ENCODE measurements around the gene SYCE3.
"Not testable (repeated sequence)": the region's sequence is repeated elsewhere in the genome, so short reads cannot be mapped to it uniquely, and the experiment has no call there.

The SYCE3 gene

GRCh38 chr22:50523458-50523805 is 39.3 kb downstream of the SYCE3 start:
- H3K4me3 ChIP-seq (ENCODE audit: low read length): no peak overlapping the region
- TF ChIP-seq ZNF274 (IDR thresholded peaks at IDR 0.05; ENCODE audit: low read depth, low read length): no peak

- no peak for TF ChIP-seq ZNF274 (IDR thresholded peaks at IDR 0.05; ENCODE audit: low read depth, low read length)
- no peak overlapping the region for H3K4me3 ChIP-seq (ENCODE audit: low read length)
Measured at GRCh38 chr22:50522806-50523438, 39.8 kb downstream of the SYCE3 start.

- H3K4me3 ChIP-seq (ENCODE audit: low read length): no peak overlapping the region
- no peak for TF ChIP-seq ZNF274 (IDR thresholded peaks at IDR 0.05; ENCODE audit: low read depth, low read length)
Measured at GRCh38 chr22:50522208-50522805, 40.4 kb downstream of the SYCE3 start.

GRCh38 chr22:50521710-50522109 is 41.0 kb downstream of the SYCE3 start:
- TF ChIP-seq ZNF274 (IDR thresholded peaks at IDR 0.05; ENCODE audit: low read depth, low read length): no peak
- no peak overlapping the region for H3K4me3 ChIP-seq (ENCODE audit: low read length)

DNA sequence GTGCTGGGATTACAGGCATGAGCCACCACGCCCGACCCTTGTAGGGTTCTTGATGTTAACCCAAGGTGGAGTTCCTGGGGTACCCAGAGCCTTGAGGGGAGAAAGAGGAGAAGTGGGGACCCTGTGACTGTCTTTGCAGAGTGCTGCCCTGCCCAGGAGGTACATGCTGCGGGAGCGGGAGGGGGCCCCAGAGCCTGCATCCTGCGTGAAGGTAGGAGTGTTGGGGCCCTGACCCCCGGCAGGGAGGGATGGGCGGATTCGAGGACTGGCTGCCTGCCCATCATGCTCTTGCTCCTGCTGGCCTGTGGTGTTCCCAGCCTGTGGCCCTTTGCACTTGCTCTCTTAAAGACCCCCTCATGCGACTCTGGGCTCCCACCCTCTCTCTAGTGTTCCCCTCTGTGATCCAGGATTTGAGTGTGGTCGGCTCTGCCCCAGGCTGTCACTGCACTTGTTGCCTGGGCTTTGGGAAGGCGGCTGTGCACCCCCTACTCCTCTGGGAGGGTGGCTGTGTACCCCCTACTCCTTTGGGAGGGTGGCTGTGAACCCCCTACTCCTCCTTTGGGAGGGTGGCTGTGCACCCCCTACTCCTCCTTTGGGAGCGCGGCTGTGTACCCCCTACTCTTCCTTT is 41.8 kb downstream of the SYCE3 start:
- H3K4me3 ChIP-seq (ENCODE audit: low read length): no peak overlapping the region
- TF ChIP-seq ZNF274 (IDR thresholded peaks at IDR 0.05; ENCODE audit: low read depth, low read length): no peak

- not testable (repeated sequence) for H3K4me3 ChIP-seq (ENCODE audit: low read length)
Measured at GRCh38 chr22:50520184-50520583, 42.5 kb downstream of the SYCE3 start.

DNA sequence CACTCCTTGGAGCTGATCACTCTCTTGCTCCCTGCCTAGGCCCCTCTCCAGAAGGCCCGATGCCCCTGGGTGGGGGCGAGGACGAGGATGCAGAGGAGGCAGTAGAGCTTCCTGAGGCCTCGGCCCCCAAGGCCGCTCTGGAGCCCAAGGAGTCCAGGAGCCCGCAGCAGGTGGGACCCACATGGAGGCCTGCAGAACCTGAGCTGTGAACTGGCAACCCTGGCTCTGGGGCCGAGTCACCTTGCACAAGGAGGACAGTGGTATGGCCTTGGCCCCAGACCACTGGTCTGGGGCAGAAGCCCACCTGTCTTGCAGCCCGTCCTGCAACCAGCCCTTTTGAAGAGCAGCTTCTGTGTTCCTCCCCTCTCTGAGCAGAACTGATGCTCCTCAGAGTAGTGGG is 43.6 kb downstream of the SYCE3 start:
- no peak overlapping the region for H3K4me3 ChIP-seq (ENCODE audit: low read length)
- TF ChIP-seq ZNF274 (IDR thresholded peaks at IDR 0.05; ENCODE audit: low read depth, low read length): no peak

DNA sequence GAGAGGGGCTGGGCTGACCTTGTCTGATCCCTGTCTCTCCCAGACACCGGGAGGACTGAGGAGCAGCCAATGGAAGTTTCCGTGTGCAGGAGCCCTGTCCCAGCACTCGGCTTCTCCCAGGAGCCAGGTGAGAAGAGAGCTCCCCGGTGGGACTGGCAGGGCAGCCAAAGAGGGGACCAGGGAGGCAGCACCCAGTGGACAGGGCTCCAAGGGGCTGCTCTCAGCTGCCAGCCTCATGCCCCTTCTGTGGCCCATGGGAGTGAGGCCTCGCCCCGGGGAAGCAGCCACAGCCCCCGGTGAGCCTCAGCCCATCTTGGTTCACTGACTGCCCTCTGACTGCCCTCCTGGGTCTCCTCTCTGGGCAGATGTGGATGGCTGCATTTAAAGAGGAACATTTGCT is 44.1 kb downstream of the SYCE3 start:
- TF ChIP-seq ZNF274 (IDR thresholded peaks at IDR 0.05; ENCODE audit: low read depth, low read length): no peak
- H3K4me3 ChIP-seq (ENCODE audit: low read length): no peak overlapping the region

- H3K4me3 ChIP-seq (ENCODE audit: low read length): no peak overlapping the region
- TF ChIP-seq ZNF274 (IDR thresholded peaks at IDR 0.05; ENCODE audit: low read depth, low read length): no peak
Measured at GRCh38 chr22:50517495-50518260, 45.0 kb downstream of the SYCE3 start.

DNA sequence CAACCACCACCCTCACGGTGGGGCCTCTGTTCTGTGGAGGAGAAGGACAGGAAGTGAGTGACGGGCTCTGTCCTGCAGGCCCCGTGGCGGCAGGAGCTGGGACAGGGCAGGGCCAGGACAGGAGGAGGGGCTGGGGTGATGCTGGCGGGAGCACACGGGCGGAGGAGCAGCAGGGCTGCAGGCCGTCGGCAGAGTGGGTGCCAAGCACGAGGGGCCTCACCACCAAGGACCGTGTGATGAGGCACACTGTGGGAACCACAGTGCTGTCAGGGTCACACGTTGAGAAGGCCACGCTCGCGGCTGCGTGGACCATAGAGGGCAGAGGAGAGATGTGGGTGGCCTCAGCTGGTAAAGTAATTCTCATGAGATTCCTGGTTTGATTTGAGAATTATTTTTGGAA is 45.8 kb downstream of the SYCE3 start:
- no peak for TF ChIP-seq ZNF274 (IDR thresholded peaks at IDR 0.05; ENCODE audit: low read depth, low read length)
- no peak overlapping the region for H3K4me3 ChIP-seq (ENCODE audit: low read length)

DNA sequence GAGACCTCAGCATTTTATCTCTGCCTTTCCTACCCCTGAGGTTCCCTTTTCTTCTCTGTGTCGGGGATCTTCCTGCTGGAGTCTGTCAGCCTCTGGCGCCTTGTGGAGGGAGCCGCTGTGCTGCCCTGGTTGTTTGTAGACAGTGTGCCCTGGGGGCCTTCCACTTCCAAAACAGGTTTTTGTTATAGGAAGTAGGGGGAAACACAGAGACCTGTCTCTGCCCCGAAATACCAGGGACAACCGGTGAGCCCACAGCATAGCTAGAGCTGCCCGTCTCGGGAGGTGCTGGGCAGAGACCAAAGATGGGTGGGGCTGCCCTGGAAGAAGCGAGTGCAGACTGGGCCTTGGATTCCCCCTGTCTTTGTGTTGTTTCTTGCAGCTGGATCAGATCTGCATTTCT is 46.7 kb downstream of the SYCE3 start:
- no peak overlapping the region for H3K4me3 ChIP-seq (ENCODE audit: low read length)
- no peak for TF ChIP-seq ZNF274 (IDR thresholded peaks at IDR 0.05; ENCODE audit: low read depth, low read length)

- H3K4me3 ChIP-seq (ENCODE audit: low read length): no peak overlapping the region
- no peak for TF ChIP-seq ZNF274 (IDR thresholded peaks at IDR 0.05; ENCODE audit: low read depth, low read length)
Measured at GRCh38 chr22:50513175-50513574, 49.5 kb downstream of the SYCE3 start.

GRCh38 chr22:50508897-50509296 is 53.8 kb downstream of the SYCE3 start:
- H3K4me3 ChIP-seq (ENCODE audit: low read length): peak overlapping the region; percentile 87
- TF ChIP-seq ZNF274 (IDR thresholded peaks at IDR 0.05; ENCODE audit: low read depth, low read length): no peak

GRCh38 chr22:50507991-50508884 is 54.5 kb downstream of the SYCE3 start, which contains the start of gene NCAPH2:
Gene NCAPH2 (plus strand): TSS chr22:50508224. CDS start chr22:50508338, 114 bp downstream.
- H3K4me3 ChIP-seq (ENCODE audit: low read length): peak within 1 kb of the TSS; percentile 87
- no peak for TF ChIP-seq ZNF274 (IDR thresholded peaks at IDR 0.05; ENCODE audit: low read depth, low read length)

Data from GM08714 (cell line).